Tibial artery (tissue), 4 donors: ENCODE measurements around the gene ANXA3.

Source experiments
- DNase-seq, 2 donors: peaks; one replicate each; pipeline ENCODE4 v3.0.0-alpha.2; 2019
- H3K27ac ChIP-seq, 2 donors: fragments of 200-600 bp; sonication (generic) in 1 of 2; 1 replicate in 1 of 2; 2 replicates in 1 of 2; pipeline ENCODE4 v1.5.1; 2018 to 2019; ENCODE audit warnings: mild to moderate bottlenecking in 1 of 2
- H3K27me3 ChIP-seq, 2 donors: fragments of 200-600 bp; sonication (generic) in 1 of 2; one replicate each; pipeline versions ENCODE4 v1.5.1 to v1.6.0; 2016 to 2019
- H3K36me3 ChIP-seq, 3 donors: fragments of 200-600 bp; sonication (generic) in 2 of 3; one replicate each; pipeline ENCODE4 v1.5.1; 2016 to 2019; ENCODE audit warnings: mild to moderate bottlenecking in 2 of 3
- H3K4me1 ChIP-seq, 4 donors: fragments of 200-600 bp; sonication (generic) in 2 of 4; 1 replicate in 3 of 4; 2 replicates in 1 of 4; pipeline ENCODE4 v1.5.1; 2016 to 2019
- H3K4me3 ChIP-seq, 2 donors: fragments of 200-600 bp; sonication (generic) in 1 of 2; 1 replicate in 1 of 2; 2 replicates in 1 of 2; pipeline ENCODE4 v1.5.1; 2018 to 2019; ENCODE audit warnings: mild to moderate bottlenecking in 2 of 2
- H3K9me3 ChIP-seq, 3 donors: fragments of 200-600 bp; sonication (generic) in 1 of 3; one replicate each; pipeline ENCODE4 v1.5.1; 2016 to 2019
- CTCF ChIP-seq, 2 experiments: fragments of 200-600 bp in 1 of 2; fragments of 450-650 bp in 1 of 2; IDR thresholded peaks; one replicate each; pipeline ENCODE4 v1.5.1; 2017 to 2019; ENCODE audit warnings: antibody characterized with exemption in 2 of 2, mild to moderate bottlenecking in 1 of 2, moderate library complexity in 1 of 2
- intact Hi-C: fragments of 100-400 bp; cut with DNase I; formaldehyde crosslinking; loops from one replicate; pipeline ENCODE4 v1.15.0; 2023; ENCODE audit warnings: low total_unique reads

The ANXA3 gene

GRCh38 chr4:78648640-78649363 is 97.2 kb downstream of the ANXA3 start:
- peaks cover 0 to 24% (median 14%) of the 10 kb centered on the region in 4 donors for H3K4me1 ChIP-seq
- intact Hi-C loops: loop anchor here (10.0 kb wide), 1 partner anchor 126 kb away; the partner anchor contains the start of gene BMP2K
- no peaks in the 10 kb centered on the region for H3K27me3 ChIP-seq
- H3K27ac ChIP-seq: no peak overlapping the region
- H3K36me3 ChIP-seq: no peaks in the 10 kb centered on the region
- H3K4me3 ChIP-seq: no peak overlapping the region
- DNase-seq: no peak
- TF ChIP-seq CTCF (IDR thresholded peaks at IDR 0.05): no peak
- no peaks in the 10 kb centered on the region for H3K9me3 ChIP-seq

- Histone ChIP-seq H3K27ac (no peak overlapping the region), H3K9me3 (no peaks in the 10 kb centered on the region), H3K4me3 (no peak overlapping the region), H3K36me3 (no peaks in the 10 kb centered on the region), H3K27me3 (no peaks in the 10 kb centered on the region), H3K4me1 (peaks cover 0 to 13% (median 9%) of the 10 kb centered on the region in 4 donors)
- no peak for DNase-seq
- intact Hi-C loops: no loop called here
- no peak for TF ChIP-seq CTCF (IDR thresholded peaks at IDR 0.05)
These were observed 98.8 kb downstream of the ANXA3 start for GRCh38 chr4:78650106-78651024.

GRCh38 chr4:78651250-78651860 is 99.8 kb downstream of the ANXA3 start:
- Histone ChIP-seq H3K4me3 (no peak overlapping the region), H3K36me3 (no peaks in the 10 kb centered on the region), H3K27me3 (no peaks in the 10 kb centered on the region), H3K27ac (no peak overlapping the region), H3K9me3 (no peaks in the 10 kb centered on the region), H3K4me1 (peaks cover 0 to 3% (median 2%) of the 10 kb centered on the region in 4 donors)
- no peak for TF ChIP-seq CTCF (IDR thresholded peaks at IDR 0.05)
- no peak for DNase-seq
- intact Hi-C loops: no loop called here

GRCh38 chr4:78652282-78652876 is 100.8 kb downstream of the ANXA3 start:
- Histone ChIP-seq H3K9me3 (no peaks in the 10 kb centered on the region), H3K27ac (no peak overlapping the region), H3K4me1 (no peaks in the 10 kb centered on the region), H3K4me3 (no peak overlapping the region), H3K36me3 (no peaks in the 10 kb centered on the region), H3K27me3 (no peaks in the 10 kb centered on the region)
- TF ChIP-seq CTCF (IDR thresholded peaks at IDR 0.05): no peak
- intact Hi-C loops: no loop called here
- DNase-seq: no peak

- no peak for TF ChIP-seq CTCF (IDR thresholded peaks at IDR 0.05)
- Histone ChIP-seq H3K36me3 (no peaks in the 10 kb centered on the region), H3K27me3 (no peaks in the 10 kb centered on the region), H3K27ac (no peak overlapping the region), H3K4me3 (no peak overlapping the region), H3K4me1 (no peaks in the 10 kb centered on the region), H3K9me3 (no peaks in the 10 kb centered on the region)
- intact Hi-C loops: no loop called here
- no peak for DNase-seq
These were observed 102.1 kb downstream of the ANXA3 start for GRCh38 chr4:78653655-78654054.
